NCI-H1092 (cell line): ENCODE measurements around the gene TRAF7.
"Not testable (repeated sequence)": the region's sequence is repeated elsewhere in the genome, so short reads cannot be mapped to it uniquely, and the experiment has no call there.

Experiments
- DNase-seq: peaks from one replicate; lab custom pipeline; 2025; lab: John Stamatoyannopoulos, UW

TRAF7 gene

GRCh38 chr16:2199621-2200139, 44.1 kb downstream of the TRAF7 start:
- DNase-seq, result no peak

- DNase-seq, result no peak
Observed at GRCh38 chr16:2200313-2200712, 44.7 kb downstream of the TRAF7 start.

GRCh38 chr16:2203119-2203688, 47.6 kb downstream of the TRAF7 start:
- DNase-seq, result not testable (repeated sequence)

GRCh38 chr16:2204416-2205103, 49.0 kb downstream of the TRAF7 start:
- DNase-seq, result no peak

DNA sequence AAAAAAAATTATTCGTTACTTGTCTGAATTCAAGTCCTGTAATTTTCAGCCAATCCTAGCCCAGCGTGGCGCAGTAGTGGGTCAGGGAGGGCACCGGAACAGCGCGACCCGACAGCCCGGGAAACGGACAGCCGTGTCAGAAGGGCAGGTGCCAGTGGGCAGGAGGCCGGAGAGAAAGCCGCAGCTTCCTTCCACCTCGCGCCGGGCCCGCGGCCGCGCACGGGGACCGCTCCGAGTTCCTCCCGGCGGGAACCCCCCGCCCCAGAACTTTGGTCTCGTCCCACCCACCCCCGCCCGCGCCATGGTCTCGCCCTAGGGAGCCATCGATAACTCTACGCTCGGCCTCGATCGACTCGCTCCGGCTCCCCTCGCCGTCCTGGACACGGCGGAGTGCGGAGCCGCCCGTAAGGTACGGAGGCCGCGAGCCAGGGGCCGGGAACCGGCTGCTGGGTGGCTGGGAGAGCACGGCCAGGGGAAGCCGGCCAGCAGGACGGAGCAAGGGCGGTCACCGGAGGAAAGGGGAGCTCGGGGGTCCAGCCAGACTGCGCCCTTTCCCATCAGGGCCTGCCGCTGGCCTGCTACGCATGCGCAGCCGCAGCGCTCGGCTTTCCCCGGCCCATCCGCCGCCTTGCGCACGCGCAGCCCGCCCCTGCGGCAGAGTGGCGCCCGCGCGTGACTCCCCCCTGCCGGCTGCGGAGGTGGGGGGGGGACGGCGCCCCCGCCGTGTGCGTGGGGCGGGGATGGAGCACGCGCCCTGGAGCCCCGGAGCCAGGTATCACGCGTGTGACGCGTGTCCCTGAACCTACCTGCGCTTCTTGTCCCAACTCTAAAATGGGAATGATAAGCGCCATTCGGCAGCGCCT, 49.8 kb downstream of the TRAF7 start, which contains the start of gene MLST8:
MLST8 (plus strand) TSS at position 351 of the 863 bp plus-strand sequence. CDS start 632 bp downstream, outside the sequence.
- peak; percentile 78 for DNase-seq

GRCh38 chr16:2205967-2206313, 50.4 kb downstream of the TRAF7 start:
- no peak for DNase-seq

GRCh38 chr16:2206420-2206779, 50.8 kb downstream of the TRAF7 start:
- no peak for DNase-seq

- no peak for DNase-seq
Observed at GRCh38 chr16:2206780-2207433, 51.3 kb downstream of the TRAF7 start.

GRCh38 chr16:2207872-2208271, 52.3 kb downstream of the TRAF7 start:
- no peak for DNase-seq

DNA sequence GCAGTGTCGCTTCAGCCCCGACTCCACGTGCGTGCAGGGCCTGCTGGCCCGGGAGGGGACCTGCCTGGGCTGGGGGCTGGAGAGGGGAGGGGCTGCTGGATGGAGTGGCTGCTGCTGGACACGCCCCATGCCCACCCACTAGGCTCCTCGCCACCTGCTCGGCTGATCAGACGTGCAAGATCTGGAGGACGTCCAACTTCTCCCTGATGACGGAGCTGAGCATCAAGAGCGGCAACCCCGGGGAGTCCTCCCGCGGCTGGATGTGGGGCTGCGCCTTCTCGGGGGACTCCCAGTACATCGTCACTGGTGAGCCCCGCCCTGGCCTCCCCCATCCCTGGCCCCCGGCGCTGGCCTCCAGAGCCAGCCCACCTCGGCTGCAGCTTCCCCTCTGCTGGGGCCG, 52.7 kb downstream of the TRAF7 start:
- peak; percentile 67 for DNase-seq

DNA sequence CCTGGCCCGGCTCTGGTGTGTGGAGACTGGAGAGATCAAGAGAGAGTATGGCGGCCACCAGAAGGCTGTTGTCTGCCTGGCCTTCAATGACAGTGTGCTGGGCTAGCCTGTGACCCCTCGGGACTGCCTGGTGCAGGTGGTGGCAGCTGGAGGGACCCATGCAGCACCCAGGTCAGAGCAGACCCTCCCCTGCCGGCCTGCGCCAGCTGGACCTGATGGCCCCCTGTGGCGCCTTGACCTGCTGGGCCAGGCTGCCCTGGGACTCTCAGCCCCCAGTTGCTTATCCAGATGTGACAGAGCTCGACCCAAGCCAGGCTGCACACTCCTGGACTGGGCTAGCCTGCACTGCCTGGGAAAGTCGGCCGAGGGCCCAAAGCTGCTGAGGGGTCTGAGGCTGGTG, 53.2 kb downstream of the TRAF7 start:
- DNase-seq, result no peak

- no peak for DNase-seq
Observed at GRCh38 chr16:2209258-2210008, 53.9 kb downstream of the TRAF7 start.

DNA sequence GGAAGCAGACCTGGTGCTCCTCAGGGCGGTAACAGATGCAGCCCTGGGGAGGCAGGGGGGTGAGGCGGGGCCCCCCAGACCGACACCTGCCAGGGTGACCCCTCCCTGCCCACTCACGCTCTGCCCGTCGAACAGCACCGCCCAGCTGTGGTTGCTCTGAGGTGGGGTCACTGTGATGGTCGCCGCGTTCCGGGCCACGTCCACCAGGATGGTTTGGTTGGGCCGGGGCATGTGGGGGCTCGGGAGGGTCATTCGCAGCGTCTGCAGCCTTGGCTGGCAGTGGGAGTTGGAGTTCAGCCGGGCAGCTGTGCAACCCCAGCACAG, 54.4 kb downstream of the TRAF7 start:
- DNase-seq, result no peak

GRCh38 chr16:2210386-2211365, 55.1 kb downstream of the TRAF7 start, which contains the start of gene BRICD5:
TSS of gene BRICD5 (minus strand) at chr16:2210863. CDS start at chr16:2210833, 30 bp downstream.
- DNase-seq, result no peak

DNA sequence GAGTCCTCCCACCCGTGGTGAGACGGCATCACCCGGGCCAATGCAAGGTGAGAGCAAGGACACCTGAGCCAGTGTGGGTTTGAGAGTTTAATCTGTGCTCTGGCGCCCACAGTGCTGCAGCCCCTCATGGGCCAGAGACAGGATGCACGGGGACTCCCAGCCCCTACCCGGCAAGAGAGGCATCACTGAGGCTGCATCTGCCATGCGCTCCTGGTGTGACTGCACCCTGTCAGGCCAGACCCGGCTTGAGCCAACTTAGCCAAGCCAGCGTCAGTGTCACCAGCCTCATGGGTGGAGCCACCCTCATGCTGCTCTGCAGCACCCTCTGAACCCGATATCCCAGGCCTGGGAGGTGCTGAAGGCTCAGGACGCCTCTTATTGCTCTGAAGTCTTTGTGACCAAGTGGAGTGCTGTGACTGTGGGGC, 56.4 kb downstream of the TRAF7 start:
- no peak for DNase-seq

DNA sequence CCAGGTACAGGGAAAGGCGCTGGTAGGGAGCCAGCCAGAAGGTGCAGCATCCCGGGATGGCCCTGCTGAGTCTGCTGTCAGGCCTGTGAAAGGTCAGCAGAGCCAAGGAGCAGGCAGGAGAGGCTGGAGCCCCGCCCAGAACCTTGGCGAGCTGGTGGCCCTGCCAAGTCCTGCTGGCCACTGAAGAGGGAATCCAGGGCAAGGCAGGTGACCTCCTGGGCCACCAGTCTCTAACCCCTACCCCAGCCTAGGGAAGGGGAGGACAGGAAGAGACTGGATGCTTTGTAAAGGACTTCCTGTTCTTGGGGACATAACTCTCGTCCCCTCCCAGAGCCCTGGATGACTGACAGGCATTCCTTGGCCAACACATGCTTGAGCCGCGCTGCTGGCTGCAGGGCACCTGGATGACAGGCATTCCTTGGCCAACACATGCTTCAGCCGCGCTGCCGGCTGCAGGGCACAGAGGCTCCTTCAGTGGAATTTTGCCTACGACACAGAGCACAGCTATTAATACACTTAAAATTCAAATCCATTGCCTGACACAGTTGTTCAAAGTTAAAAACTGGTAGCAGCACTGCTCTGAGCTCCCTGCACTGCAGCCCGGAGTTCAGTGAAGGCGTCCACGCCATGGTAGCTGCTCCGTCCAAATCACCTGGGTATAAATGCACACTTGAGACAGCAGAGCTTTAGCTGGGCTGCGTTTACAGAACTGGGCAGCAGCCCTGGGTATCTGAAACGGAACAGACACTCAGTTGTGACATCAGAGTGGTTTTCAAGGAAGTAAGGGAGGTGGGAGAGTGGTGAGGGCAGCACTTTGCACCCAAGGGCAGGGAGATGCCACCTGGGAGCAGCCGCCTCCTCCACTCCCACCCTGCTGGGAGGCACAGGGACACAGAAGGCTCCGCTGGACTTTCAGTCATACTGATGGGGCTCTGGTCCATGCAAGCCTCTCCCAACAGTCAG, 57.1 kb downstream of the TRAF7 start:
- DNase-seq, result no peak

DNA sequence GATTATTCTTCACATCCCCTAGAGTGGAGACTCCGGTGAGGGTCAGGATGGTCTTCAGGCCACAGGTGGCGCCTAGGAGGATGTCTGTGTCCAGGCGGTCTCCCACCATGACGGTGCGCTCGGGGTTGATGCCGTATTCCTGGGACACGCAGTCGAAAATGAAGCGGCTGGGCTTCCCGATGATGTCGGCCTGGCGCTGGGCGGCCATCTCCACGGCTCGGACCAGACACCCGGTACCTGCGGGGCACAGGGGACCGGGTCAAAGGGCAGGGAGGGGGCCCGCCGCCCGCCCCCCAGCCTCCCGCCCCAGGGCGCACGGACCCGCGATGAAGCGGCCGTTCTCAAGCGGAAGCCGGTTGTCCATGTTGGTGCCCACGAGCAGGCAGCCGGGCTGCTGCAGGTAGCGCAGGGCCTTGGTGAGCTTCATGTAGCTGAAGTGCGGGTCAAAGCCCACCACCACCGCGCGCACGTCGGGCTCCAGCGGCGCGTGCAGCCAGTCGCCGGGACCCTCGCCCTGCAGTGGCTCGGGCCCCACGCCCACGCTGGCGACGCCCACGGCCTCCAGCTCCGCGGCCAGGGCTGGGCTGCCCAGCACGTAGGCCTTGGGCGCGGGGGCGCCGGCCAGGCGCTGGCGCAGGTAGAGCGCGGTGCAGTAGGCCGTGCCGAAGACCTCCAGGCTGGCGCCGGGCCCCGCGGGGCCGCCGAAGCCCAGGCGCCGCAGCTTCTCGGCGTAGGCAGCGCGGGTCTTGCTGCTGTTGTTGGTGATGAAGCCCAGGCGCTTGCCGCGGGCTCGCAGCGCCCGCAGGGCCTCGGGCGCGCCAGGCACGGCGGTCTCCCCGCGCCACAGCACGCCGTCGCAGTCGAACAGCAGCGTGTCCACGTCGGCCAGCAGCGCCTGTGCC, 58.5 kb downstream of the TRAF7 start:
- DNase-seq, result no peak

- no peak for DNase-seq
Observed at GRCh38 chr16:2214719-2214968, 59.1 kb downstream of the TRAF7 start, which contains the start of gene PGP. TSS of gene PGP (minus strand) at chr16:2214840. CDS start at chr16:2214777, 63 bp downstream.
